GM21717 (cell line): Measurements from ENCODE around the gene MIDN.

ENCODE experiments used
- ATAC-seq: cut with Tn5 transposase; IDR thresholded peaks from one replicate; pipeline ENCODE4 v1.9.1; 2021; ENCODE audit warnings: mild to moderate bottlenecking, moderate library complexity; ENCODE audit not compliant: unreplicated experiment

Gene MIDN

GRCh38 chr19:1220976-1221903, 27.1 kb upstream of the MIDN start:
- no peak for ATAC-seq

- ATAC-seq, result no peak
Observed at GRCh38 chr19:1221904-1222255, 26.5 kb upstream of the MIDN start.

DNA sequence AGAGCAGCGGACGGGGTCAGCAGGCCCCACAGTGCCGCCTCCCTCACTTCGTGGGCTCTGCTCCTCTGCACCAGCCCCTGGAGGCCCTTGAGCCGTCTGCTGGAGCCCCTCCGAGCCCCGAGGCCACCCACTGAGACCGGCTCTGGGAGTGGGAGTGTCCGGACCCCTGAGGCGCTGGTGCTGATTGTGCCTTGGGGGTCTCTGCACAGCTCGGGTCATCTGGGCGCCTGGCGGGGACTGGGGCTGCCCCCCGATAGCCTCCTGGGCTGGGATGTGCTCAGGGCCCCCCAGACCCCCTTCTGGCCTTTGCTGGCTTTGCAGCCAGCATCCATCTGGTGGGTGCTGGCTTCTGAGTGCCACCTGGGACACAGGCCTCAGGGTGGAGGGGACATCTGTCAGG, 26.0 kb upstream of the MIDN start:
- no peak for ATAC-seq

DNA sequence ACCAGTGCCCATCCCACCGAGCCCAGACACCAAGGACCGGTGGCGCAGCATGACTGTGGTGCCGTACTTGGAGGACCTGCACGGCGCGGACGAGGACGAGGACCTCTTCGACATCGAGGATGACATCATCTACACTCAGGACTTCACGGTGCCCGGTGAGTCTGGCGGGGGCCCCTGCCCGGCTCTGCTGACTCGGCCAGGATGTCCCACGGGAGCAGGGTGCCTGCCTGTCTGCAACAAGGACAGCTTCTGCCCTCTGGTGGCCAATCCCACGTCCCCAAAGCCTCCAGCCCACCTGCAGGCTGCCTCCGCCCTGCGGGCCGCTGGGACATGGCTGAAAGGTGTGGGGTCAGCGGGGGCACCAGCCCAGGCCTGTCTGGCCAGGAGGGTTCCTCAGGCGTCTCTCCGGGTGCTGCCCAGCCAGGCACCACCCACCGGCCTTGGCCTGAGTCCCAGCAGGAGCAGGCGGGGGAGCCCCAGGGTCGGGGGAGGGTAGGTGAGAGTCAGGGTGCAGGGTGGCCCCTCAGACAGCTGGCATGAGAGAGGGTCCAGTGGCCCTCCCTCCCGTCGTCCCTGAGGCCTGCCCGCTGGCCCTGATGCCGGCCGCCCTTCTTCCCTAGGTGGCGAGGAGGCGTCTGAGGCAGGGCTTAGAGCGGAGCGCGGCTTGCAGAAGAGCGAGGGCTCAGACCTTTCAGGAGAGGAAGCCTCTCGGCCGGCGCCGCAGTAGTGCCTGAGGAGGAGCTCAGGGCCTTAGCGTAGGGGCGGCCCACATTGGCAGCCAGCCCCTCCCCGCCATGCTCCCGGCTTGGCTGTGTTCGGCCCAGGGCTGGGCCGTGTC, 25.1 kb upstream of the MIDN start:
- no peak for ATAC-seq

- ATAC-seq, result no peak
Observed at GRCh38 chr19:1224047-1224825, 24.1 kb upstream of the MIDN start.

- ATAC-seq, result no peak
Observed at GRCh38 chr19:1224847-1225246, 23.5 kb upstream of the MIDN start.

DNA sequence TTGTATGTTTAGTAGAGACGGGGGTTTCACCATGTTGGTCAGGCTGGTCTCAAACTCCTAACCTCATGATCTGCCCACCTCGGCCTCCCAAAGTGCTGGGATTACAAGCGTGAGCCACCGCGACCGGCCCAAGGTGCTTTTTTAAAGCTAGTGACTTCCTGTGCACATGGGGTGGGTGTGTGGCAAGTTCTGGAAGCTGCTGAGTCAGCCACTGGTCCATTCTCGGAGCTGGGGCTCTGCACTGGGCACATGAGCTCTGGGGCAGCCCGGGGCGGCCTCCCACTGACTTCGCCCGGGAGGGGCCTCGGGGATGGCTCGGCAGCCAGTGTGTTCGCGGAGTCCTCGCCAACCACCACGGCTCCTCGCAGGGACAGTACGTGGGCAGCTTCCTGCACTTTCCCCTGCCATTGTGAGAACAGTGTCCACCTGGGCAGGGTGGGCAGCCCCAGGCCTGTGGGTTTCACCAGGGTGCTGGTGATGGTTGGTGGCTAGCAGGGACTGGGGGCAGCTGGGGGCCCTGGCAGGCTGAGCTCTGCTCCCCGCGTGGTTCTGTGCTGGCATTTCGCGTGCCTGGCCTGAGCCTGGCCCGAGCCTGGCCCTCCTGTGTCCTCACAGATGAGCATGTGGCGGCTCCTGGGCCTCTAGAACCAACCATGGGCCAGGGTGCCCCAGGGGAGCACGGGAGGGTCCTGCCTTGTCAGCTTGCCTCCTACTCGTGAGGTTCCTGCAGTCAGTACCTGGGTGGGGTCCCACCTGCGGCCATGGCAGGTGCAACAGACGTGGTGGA, 22.8 kb upstream of the MIDN start:
- ATAC-seq, result no peak

DNA sequence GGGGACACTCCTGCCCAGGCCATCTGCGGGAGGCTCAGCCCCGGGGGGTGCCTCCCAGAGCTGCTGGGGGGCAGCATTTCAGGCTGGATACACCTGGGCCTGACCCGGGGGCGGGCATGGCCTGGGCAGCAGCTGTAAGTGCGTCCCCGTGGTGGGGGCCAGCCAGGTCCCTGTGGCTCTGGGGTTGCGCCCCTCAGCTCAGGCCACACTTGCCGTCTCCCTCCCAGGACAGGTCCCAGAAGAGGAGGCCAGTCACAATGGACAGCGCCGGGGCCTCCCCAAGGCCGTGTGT, 22.2 kb upstream of the MIDN start:
- no peak for ATAC-seq

DNA sequence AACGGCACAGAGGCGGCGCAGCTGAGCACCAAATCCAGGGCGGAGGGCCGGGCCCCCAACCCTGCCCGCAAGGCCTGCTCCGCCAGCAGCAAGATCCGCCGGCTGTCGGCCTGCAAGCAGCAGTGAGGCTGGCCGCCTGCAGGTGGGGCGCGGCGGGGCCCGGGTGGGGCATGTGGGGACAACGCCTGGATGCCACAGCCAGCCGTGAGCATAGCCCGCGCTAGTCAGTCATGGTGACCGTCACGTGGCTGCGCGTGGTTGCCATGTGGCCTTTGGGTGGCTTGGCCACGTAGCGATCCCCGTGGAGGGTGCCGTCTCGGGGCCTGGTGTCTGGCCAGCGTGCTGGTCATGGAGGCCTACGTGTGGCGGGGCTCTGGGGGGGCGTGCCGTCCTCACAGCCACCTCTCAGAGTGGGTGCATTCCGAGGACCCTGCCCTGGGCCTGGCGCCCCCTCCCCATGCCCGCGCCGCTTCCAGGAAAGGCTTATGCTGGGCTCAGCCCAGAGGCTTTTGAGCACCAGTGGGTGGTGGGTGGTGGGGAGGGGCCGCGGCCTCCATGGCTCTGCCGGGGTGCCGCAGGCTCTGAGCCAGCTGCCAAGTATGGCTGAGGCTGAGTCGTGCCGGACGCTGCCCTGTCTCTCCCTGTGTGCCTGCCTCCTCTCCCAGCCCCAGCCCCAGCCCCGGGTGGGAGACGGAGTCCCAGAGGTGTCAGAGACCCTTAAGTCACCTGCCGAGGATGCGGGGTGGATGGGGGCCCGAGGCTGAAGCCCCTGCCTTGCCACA, 21.7 kb upstream of the MIDN start:
- ATAC-seq, result no peak

GRCh38 chr19:1227304-1228054, 20.9 kb upstream of the MIDN start:
- no peak for ATAC-seq

DNA sequence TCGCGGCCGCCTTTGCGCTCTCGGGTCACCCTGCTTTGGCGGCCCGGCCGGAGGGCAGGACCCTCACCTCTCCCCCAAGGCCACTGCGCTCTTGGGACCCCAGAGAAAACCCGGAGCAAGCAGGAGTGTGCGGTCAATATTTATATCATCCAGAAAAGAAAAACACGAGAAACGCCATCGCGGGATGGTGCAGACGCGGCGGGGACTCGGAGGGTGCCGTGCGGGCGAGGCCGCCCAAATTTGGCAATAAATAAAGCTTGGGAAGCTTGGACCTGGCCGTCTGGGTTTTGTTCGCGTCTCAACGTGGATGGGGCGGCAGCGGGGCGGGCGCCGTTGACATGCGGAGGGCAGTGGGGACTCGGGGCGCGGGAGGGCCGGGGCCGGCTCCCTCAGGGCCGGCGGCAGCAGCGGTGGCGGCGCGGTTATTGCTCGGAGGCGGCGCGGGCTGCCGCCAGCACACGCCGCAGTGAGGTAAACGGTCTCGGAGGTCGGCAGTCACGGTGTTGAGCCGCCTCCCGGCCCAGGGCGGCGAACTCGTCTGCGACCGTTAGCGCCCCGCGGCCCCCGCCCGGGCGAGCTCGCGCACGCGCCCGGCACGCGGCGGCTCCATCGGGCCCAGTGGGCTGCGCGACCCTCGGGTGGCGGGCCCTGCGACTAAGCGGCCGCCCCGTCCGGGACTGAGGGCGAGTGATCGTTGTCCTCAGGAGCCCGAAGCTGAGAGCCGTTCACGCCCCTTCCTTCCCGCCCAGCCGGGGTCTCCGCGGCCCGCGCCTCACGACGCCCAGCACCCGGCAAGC, 20.0 kb upstream of the MIDN start:
- ATAC-seq, result no peak

GRCh38 chr19:1229056-1229923, 19.1 kb upstream of the MIDN start:
- no peak for ATAC-seq

- no peak for ATAC-seq
Observed at GRCh38 chr19:1229924-1230782, 18.2 kb upstream of the MIDN start.

DNA sequence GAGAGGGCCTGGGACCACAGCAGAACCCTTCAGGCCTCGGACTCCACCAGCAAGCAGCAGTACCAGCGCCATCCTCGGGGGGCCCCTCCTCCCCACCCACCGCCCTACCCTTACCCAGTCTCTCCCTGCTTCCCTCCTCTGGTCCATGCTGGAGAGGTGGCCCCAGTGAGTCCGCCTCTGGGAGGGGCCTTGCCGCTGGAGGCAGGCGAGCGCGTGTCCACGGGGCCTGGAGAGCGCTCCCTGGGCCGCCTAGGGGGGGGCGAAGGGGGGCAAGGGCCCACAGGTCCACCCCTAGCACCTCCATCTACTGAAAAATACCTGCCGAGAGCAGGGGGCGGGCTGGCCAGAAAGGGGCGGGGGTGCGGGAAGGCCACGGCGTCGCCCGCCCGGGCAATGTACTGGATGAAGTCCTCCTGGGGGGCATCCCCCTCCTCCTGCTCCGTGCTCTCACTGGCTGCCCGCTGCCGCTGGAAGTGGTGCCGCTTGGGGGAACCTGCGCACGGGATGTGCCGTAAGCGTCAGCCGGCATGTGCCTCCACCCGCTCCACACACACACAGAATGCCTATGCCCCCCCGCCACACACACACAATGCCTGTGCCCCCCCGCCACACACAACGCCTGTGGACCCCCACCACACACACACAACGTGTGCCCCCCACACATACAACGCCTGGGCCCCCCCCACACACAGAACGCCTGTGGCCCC, 17.4 kb upstream of the MIDN start:
- ATAC-seq, result no peak

- ATAC-seq, result no peak
Observed at GRCh38 chr19:1231729-1232637, 16.4 kb upstream of the MIDN start.
